ENCODE results near the gene MYL5.
"Not testable (repeated sequence)": the region's sequence is repeated elsewhere in the genome, so short reads cannot be mapped to it uniquely, and the experiment has no call there.

The MYL5 gene

DNA sequence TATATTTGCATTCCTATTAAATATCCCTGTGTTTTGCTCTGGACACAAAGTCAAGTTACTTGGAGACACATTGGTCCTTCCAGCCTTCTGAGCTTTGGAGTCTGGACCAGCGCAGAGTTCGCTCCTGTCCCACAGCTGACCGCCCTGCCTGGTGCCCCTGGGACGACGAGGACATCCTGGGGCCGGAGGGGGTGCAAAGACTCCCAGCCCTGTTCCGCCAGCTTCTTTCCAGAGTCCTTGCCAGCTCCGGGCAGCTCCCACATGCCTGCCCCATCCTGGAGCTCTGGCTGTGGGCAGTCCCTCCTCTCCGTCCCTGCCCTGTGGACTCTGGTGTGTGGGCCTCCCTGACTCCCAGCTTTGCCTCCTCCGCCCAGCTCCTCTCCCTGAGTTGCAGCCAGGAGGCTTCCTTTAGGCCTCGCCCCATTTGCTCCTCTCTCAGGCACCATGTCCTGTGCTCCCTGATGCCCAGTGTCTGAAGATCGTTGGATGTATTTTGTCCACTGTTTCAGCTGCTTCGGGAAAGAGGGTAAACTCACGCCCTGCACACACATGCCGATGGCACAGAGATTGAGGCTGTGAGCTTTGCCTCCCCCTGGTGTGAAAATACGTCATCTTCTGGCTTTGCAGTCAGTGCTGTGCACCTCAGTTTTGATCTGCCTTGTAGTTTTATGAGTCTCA is 26.4 kb downstream of the MYL5 start:
- H3K27me3 ChIP-seq (ENCODE audit: control insufficient read depth in 1 of 2, insufficient read depth in 2 of 2, low read length in 2 of 2): no peaks in the 10 kb centered on the region
- no peak overlapping the region for H3K27ac ChIP-seq (ENCODE audit: low read depth, low read length)
- no peak overlapping the region for H3K9ac ChIP-seq (ENCODE audit: low read depth in 1 of 2, low read length in 2 of 2)
- H3K36me3 ChIP-seq (ENCODE audit: control insufficient read depth in 1 of 2, insufficient read depth in 2 of 2, low read length in 2 of 2): no peaks in the 10 kb centered on the region
- H3K4me3 ChIP-seq (ENCODE audit: low read depth in 1 of 2, low read length in 2 of 2): no peak overlapping the region
- peaks cover 6 to 21% of the 10 kb centered on the region in 2 donors for H3K4me1 ChIP-seq (ENCODE audit: control insufficient read depth in 1 of 2, insufficient read depth in 2 of 2, low read length in 2 of 2)
- no peaks in the 10 kb centered on the region for H3K9me3 ChIP-seq (ENCODE audit: control insufficient read depth in 1 of 2, low read length in 2 of 2)

DNA sequence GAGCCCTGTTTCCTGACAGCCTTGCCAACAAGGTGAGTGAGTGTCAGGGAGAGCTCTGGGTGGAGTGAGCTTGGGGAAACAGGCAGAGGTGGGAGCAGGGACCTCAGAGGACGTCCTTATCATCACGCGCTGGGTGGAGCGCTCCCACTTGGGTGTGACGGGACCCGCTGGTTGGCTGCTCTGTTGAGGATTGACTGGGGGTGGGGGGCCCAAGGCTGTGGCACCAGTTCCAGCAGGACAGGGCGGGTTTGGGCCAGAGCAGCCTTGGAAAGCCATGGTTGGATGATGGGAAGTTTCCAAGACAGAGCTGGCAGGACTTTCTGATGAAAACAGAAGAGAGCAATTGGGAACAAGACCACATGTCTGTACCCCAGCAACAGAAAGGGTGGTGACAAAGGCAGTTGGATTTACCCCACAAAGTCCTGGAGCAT is 28.3 kb downstream of the MYL5 start:
- Histone ChIP-seq H3K27me3 (ENCODE audit: control insufficient read depth in 1 of 2, insufficient read depth in 2 of 2, low read length in 2 of 2) (no peaks in the 10 kb centered on the region), H3K27ac (ENCODE audit: low read depth, low read length) (no peak overlapping the region), H3K36me3 (ENCODE audit: control insufficient read depth in 1 of 2, insufficient read depth in 2 of 2, low read length in 2 of 2) (no peaks in the 10 kb centered on the region), H3K4me1 (ENCODE audit: control insufficient read depth in 1 of 2, insufficient read depth in 2 of 2, low read length in 2 of 2) (peaks cover 6 to 29% of the 10 kb centered on the region in 2 donors), H3K9me3 (ENCODE audit: control insufficient read depth in 1 of 2, low read length in 2 of 2) (no peaks in the 10 kb centered on the region), H3K9ac (ENCODE audit: low read depth in 1 of 2, low read length in 2 of 2) (no peak overlapping the region), H3K4me3 (ENCODE audit: low read depth in 1 of 2, low read length in 2 of 2) (no peak overlapping the region)

DNA sequence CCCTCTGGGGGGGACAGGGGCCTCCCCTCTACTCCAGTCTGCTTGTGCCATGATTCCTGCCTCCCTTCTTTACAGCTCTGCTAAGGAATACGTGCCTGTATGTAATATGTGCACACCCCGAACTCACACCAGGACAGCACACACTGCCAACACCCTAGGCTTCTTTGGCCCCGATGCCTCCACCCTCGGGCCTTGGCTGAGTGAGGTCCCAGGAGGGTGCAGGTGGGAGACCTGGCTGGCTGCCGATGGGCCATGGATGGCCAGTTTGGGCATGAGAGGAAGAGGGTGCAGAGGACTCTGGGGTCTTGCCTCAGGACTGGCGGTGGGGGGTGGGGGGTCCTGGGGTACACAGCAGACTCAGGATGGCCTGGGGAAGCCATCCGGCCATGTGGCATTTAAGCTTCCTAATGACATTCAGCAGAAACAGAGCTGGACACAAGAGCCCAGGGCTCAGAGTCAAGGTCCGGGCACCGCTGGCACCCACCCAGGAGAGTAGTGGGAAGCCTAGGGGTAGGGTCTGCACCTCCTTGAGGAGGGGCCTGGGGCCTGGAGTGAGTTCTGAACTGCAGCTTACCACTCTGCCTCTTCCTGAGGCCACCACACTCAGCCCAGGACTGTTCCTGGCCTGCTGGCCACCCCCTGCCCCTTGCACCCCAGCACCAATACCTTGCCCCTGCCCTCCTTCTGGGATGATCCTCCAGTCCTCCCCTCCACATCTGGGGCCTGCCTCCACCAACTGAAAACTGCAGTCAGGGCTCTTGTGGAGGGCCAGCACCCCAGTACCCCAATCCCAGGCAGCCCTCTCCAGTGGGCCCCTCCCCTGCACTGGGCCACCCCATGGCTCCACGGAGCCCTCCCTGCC is 29.2 kb downstream of the MYL5 start:
- no peak overlapping the region for H3K27ac ChIP-seq (ENCODE audit: low read depth, low read length)
- H3K4me3 ChIP-seq (ENCODE audit: low read depth in 1 of 2, low read length in 2 of 2): no peak overlapping the region
- H3K9ac ChIP-seq (ENCODE audit: low read depth in 1 of 2, low read length in 2 of 2): no peak overlapping the region
- H3K36me3 ChIP-seq (ENCODE audit: control insufficient read depth in 1 of 2, insufficient read depth in 2 of 2, low read length in 2 of 2): no peaks in the 10 kb centered on the region
- peaks cover 12 to 35% of the 10 kb centered on the region in 2 donors for H3K4me1 ChIP-seq (ENCODE audit: control insufficient read depth in 1 of 2, insufficient read depth in 2 of 2, low read length in 2 of 2)
- H3K9me3 ChIP-seq (ENCODE audit: control insufficient read depth in 1 of 2, low read length in 2 of 2): no peaks in the 10 kb centered on the region
- no peaks in the 10 kb centered on the region for H3K27me3 ChIP-seq (ENCODE audit: control insufficient read depth in 1 of 2, insufficient read depth in 2 of 2, low read length in 2 of 2)

DNA sequence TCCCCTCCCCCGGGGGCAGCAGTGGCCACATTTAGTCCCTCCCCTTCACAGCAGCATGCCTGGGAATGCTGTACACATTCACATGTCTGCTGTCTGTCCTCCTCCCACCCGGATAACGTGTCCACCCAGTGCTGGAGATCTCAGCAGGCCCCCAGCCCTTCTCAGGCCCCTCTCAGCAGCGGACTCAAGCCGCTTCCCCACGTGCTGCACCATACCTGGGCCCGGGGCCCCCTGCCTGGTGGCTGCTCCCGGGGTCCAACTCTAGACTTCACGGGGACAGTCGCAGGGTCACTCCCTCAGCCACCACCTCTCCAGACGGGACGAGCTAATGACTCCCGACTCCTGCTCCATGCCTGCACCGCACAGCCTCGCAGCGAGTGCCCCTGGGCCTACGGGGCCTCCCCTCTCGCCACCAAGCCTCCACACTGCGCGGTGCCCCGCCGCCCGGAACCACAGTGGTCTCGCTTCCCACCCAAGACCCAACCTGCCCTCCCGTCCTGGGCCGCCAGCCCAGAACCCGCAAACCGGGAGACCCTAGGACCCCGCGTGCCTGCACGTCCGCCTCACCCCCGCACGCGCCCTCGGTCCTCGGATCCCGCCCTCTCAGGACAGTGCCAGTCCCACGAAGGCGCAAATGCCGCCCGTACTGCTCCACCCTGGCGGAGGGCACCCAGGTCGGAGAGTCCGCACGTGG is 30.0 kb downstream of the MYL5 start:
- no peaks in the 10 kb centered on the region for H3K9me3 ChIP-seq (ENCODE audit: control insufficient read depth in 1 of 2, low read length in 2 of 2)
- no peaks in the 10 kb centered on the region for H3K36me3 ChIP-seq (ENCODE audit: control insufficient read depth in 1 of 2, insufficient read depth in 2 of 2, low read length in 2 of 2)
- H3K9ac ChIP-seq (ENCODE audit: low read depth in 1 of 2, low read length in 2 of 2): no peak overlapping the region
- H3K27ac ChIP-seq (ENCODE audit: low read depth, low read length): no peak overlapping the region
- H3K4me3 ChIP-seq (ENCODE audit: low read depth in 1 of 2, low read length in 2 of 2): no peak overlapping the region
- peaks cover 12 to 35% of the 10 kb centered on the region in 2 donors for H3K4me1 ChIP-seq (ENCODE audit: control insufficient read depth in 1 of 2, insufficient read depth in 2 of 2, low read length in 2 of 2)
- no peaks in the 10 kb centered on the region for H3K27me3 ChIP-seq (ENCODE audit: control insufficient read depth in 1 of 2, insufficient read depth in 2 of 2, low read length in 2 of 2)

DNA sequence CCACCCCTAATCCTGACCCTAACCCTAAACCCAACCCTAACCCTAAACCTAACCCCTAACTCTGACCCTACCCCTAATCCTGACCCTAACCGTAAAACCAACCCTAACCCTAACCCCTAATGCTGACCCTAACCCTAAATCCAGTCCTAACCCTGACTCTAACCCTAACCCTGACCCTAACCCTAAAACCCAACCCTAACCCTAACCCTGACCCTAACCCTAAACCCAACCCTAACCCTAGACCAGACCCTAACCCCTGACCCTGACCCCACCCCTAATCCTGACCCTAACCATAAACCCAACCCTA is 30.6 kb downstream of the MYL5 start:
- peaks cover 0 to under 1% of the 10 kb centered on the region in 2 donors for H3K36me3 ChIP-seq (ENCODE audit: control insufficient read depth in 1 of 2, insufficient read depth in 2 of 2, low read length in 2 of 2)
- H3K4me3 ChIP-seq (ENCODE audit: low read depth in 1 of 2, low read length in 2 of 2): peak overlapping the region; percentile 63 to 68
- no peaks in the 10 kb centered on the region for H3K27me3 ChIP-seq (ENCODE audit: control insufficient read depth in 1 of 2, insufficient read depth in 2 of 2, low read length in 2 of 2)
- H3K4me1 ChIP-seq (ENCODE audit: control insufficient read depth in 1 of 2, insufficient read depth in 2 of 2, low read length in 2 of 2): peaks cover 12 to 29% of the 10 kb centered on the region in 2 donors
- H3K9ac ChIP-seq (ENCODE audit: low read depth in 1 of 2, low read length in 2 of 2): peak overlapping the region; percentile 71 to 79
- H3K9me3 ChIP-seq (ENCODE audit: control insufficient read depth in 1 of 2, low read length in 2 of 2): no peaks in the 10 kb centered on the region
- no peak overlapping the region for H3K27ac ChIP-seq (ENCODE audit: low read depth, low read length)

DNA sequence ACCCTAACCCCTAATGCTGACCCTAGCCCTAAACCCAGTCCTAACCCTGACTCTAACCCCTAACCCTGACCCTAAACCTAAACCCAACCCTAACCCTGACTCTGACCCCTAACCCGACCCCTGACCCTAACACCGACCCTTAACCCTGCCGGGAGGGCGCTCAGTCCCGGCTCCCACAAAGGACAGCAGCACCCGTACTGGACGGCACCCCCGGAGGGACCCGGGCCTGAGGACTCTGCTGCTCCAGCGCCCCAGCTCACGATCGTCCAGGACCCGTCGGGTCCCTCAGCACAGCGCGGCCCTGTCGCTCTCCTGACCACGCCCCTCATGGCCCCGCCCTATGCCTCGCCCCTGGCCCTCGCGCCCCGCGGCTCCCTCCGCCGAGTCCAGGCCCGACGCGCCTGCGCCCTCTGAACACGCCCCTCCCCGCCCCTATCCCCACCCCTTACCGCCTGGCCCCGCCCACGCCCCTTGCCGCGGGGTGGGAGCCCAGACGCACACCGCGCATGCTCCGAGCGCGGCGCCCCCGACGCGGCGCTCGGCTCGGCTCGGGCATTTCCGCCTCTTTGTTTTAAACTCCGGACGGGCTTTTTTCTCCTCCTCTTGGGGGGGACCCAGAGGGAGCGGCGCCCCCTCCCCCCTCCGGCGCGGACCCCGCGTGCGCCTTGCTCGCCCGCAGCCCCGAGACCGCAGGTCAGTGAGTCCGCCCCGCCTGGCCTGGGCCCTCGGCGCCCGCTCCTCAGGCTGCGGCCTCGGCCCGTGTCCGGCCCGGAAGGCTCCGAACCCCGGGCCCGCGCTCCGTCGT is 31.1 kb downstream of the MYL5 start, which contains the start of gene PCGF3:
TSS of gene PCGF3 (plus strand) at position 555 of the 805 bp plus-strand sequence. CDS start 27,849 bp downstream, outside the sequence.
- no peaks in the 10 kb centered on the region for H3K9me3 ChIP-seq (ENCODE audit: control insufficient read depth in 1 of 2, low read length in 2 of 2)
- H3K4me1 ChIP-seq (ENCODE audit: control insufficient read depth in 1 of 2, insufficient read depth in 2 of 2, low read length in 2 of 2): peaks cover 12 to 26% of the 10 kb centered on the region in 2 donors
- H3K4me3 ChIP-seq (ENCODE audit: low read depth in 1 of 2, low read length in 2 of 2): peak within 1 kb of the TSS; percentile 79 to 81
- peak within 1 kb of the TSS; percentile 50 for H3K27ac ChIP-seq (ENCODE audit: low read depth, low read length)
- peak within 1 kb of the TSS; percentile 88 to 97 for H3K9ac ChIP-seq (ENCODE audit: low read depth in 1 of 2, low read length in 2 of 2)
- peaks cover 3 to 6% of the 10 kb centered on the region in 2 donors for H3K36me3 ChIP-seq (ENCODE audit: control insufficient read depth in 1 of 2, insufficient read depth in 2 of 2, low read length in 2 of 2)
- no peaks in the 10 kb centered on the region for H3K27me3 ChIP-seq (ENCODE audit: control insufficient read depth in 1 of 2, insufficient read depth in 2 of 2, low read length in 2 of 2)

DNA sequence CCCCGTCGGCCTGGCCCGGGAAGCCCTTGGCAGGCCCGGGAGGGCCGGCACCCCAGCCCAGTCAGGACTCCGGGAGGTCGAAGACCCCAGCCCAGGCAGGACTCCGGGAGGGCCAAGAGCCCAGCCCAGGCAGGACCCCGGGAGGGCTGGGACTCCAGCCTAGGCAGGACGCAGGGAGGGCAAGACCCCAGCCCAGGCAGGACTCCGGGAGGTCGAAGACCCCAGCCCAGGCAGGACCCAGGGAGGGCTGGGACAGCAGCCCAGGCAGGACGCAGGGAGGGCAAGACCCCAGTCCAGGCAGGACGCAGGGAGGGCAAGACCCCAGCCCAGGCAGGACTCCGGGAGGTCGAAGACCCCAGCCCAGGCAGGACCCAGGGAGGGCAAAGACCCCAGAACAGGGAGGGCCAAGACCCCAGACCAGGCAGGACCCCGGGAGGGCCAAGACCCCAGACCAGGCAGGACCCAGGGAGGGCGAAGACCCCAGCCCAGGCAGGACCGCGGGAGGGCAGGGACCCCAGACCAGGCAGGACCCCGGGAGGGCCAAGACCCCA is 31.8 kb downstream of the MYL5 start:
- Histone ChIP-seq H3K27ac (ENCODE audit: low read depth, low read length) (peak overlapping the region; percentile 50), H3K4me1 (ENCODE audit: control insufficient read depth in 1 of 2, insufficient read depth in 2 of 2, low read length in 2 of 2) (peaks cover 12 to 22% of the 10 kb centered on the region in 2 donors), H3K4me3 (ENCODE audit: low read depth in 1 of 2, low read length in 2 of 2) (peak overlapping the region; percentile 79 to 81), H3K9ac (ENCODE audit: low read depth in 1 of 2, low read length in 2 of 2) (peak overlapping the region; percentile 88 to 97)
- not testable (repeated sequence) for H3K9me3 ChIP-seq (ENCODE audit: control insufficient read depth in 1 of 2, low read length in 2 of 2); H3K27me3 ChIP-seq (ENCODE audit: control insufficient read depth in 1 of 2, insufficient read depth in 2 of 2, low read length in 2 of 2); H3K36me3 ChIP-seq (ENCODE audit: control insufficient read depth in 1 of 2, insufficient read depth in 2 of 2, low read length in 2 of 2)

DNA sequence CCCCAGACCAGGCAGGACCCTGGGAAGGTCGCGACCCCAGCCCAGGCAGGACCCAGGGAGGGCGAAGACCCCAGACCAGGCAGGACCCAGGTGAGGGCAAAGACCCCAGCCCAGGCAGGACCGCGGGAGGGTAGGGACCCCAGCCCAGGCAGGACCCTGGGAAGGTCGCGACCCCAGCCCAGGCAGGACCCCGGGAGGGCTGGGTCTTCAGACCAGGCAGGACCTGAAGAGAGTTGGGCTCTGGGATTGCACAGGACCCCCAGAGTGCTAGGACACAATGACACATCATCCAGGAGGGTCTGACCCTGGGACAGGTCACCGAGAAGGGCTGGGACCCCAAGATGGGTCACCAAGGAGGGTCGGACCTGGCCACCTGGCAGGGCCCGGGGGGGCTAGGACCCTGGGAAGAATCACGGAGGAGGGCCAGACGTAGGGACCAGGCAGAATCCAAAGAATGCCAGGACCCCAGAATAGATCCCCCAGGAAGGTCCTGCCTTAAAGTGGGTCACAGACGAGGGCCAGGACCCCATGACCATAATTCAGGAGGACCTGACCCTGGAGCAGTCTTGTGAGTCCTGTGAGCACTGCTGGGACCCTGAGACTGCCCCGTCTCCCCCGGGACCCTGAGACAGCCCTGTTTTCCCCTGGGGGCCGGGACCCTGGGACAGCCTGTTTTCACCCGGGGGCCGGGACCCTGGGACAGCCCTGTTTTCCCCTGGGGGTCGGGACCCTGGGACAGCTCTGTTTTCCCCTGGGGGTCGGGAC is 32.7 kb downstream of the MYL5 start:
- Histone ChIP-seq H3K9ac (ENCODE audit: low read depth in 1 of 2, low read length in 2 of 2) (peak overlapping the region; percentile 47 to 97), H3K36me3 (ENCODE audit: control insufficient read depth in 1 of 2, insufficient read depth in 2 of 2, low read length in 2 of 2) (peaks cover 3 to 8% of the 10 kb centered on the region in 2 donors), H3K27me3 (ENCODE audit: control insufficient read depth in 1 of 2, insufficient read depth in 2 of 2, low read length in 2 of 2) (no peaks in the 10 kb centered on the region), H3K4me1 (ENCODE audit: control insufficient read depth in 1 of 2, insufficient read depth in 2 of 2, low read length in 2 of 2) (peaks cover 12 to 22% of the 10 kb centered on the region in 2 donors), H3K4me3 (ENCODE audit: low read depth in 1 of 2, low read length in 2 of 2) (peak overlapping the region; percentile 43 to 62), H3K27ac (ENCODE audit: low read depth, low read length) (no peak overlapping the region), H3K9me3 (ENCODE audit: control insufficient read depth in 1 of 2, low read length in 2 of 2) (no peaks in the 10 kb centered on the region)

Data from duodenal mucosa (tissue), 2 donors.